Peyer's patch (tissue), 4 donors: ENCODE results near the gene CEACAM4.

Experiments used
- POLR2A ChIP-seq, 2 donors: fragments of 450-650 bp; IDR thresholded peaks; one replicate each; pipeline ENCODE4 v1.5.1; 2017; ENCODE audit warnings: antibody characterized with exemption in 2 of 2, mild to moderate bottlenecking in 2 of 2, moderate library complexity in 2 of 2
- TF ChIP-seq, protein P1 (sequence below), 6 experiments: fragments of 450-650 bp in 4 of 6; fragments of 200-600 bp in 2 of 6; sonication (generic) in 1 of 6; IDR thresholded peaks; one replicate each; pipeline ENCODE4 v1.5.1; 2017 to 2019; ENCODE audit warnings: antibody characterized with exemption in 6 of 6, mild to moderate bottlenecking in 3 of 6, moderate library complexity in 1 of 6

DNA sequence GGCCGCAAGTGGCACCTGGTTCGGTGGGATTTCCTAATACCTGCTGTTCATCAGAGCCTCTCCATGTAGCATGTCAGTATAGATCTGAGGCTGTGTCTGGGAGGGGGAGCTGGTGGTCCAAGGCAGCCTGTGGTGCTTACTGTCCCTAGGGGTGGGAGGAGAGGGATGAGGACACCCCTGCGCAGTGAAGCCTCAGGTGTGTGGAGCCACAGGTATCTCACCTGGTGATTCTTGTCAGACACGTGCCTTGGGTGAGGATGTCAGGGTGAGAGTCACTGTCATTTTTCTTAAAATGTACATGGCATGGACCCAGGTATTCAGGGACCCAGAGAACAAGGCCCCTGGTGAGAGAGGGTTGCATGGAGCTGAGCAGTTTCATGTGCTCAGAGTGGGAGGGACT, 11.7 kb downstream of the CEACAM4 start:
- no peak for TF ChIP-seq POLR2A (IDR thresholded peaks at IDR 0.05)
- TF ChIP-seq, protein P1, sequence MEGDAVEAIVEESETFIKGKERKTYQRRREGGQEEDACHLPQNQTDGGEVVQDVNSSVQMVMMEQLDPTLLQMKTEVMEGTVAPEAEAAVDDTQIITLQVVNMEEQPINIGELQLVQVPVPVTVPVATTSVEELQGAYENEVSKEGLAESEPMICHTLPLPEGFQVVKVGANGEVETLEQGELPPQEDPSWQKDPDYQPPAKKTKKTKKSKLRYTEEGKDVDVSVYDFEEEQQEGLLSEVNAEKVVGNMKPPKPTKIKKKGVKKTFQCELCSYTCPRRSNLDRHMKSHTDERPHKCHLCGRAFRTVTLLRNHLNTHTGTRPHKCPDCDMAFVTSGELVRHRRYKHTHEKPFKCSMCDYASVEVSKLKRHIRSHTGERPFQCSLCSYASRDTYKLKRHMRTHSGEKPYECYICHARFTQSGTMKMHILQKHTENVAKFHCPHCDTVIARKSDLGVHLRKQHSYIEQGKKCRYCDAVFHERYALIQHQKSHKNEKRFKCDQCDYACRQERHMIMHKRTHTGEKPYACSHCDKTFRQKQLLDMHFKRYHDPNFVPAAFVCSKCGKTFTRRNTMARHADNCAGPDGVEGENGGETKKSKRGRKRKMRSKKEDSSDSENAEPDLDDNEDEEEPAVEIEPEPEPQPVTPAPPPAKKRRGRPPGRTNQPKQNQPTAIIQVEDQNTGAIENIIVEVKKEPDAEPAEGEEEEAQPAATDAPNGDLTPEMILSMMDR (IDR thresholded peaks at IDR 0.05): no peak
